GM23248 (cell line): Measurements from ENCODE around the gene FTO. TPM values are rescaled to one million over a fixed set of nuclear protein-coding genes. Genes with fewer than 3 reads are reported as not detected.
"Not testable (repeated sequence)": the region's sequence is repeated elsewhere in the genome, so short reads cannot be mapped to it uniquely, and the experiment has no call there.

Experiments used
- DNase-seq: peaks from one replicate; pipeline ENCODE4 v3.0.0-alpha.2; 2015
- H2AFZ ChIP-seq: fragments of 200-600 bp; sonication (generic); 2 replicates; pipeline ENCODE4 v1.6.1; 2016; ENCODE audit warnings: antibody characterized with exemption
- H3F3A ChIP-seq: fragments of 200-600 bp; sonication (generic); 2 replicates; pipeline ENCODE4 v1.6.1; 2016; ENCODE audit warnings: mild to moderate bottlenecking, antibody characterized with exemption, mixed run types; ENCODE audit not compliant: insufficient read depth
- H3K27ac ChIP-seq: fragments of 200-600 bp; sonication (generic); 2 replicates; pipeline ENCODE4 v1.5.1; 2016; ENCODE audit warnings: mild to moderate bottlenecking
- H3K27me3 ChIP-seq: fragments of 200-600 bp; sonication (generic); replicated peaks from 2 replicates; pipeline ENCODE4 v1.6.1; 2016; ENCODE audit warnings: mild to moderate bottlenecking; ENCODE audit not compliant: insufficient read depth
- H3K36me3 ChIP-seq: fragments of 200-600 bp; sonication (generic); 2 replicates; pipeline ENCODE4 v1.6.1; 2016; ENCODE audit warnings: low read depth, mild to moderate bottlenecking
- H3K4me1 ChIP-seq: fragments of 200-600 bp; sonication (generic); 2 replicates; pipeline ENCODE4 v1.6.1; 2016; ENCODE audit warnings: mild to moderate bottlenecking; ENCODE audit not compliant: insufficient read depth
- H3K4me2 ChIP-seq: fragments of 200-600 bp; sonication (generic); one replicate; pipeline ENCODE4 v1.6.1; 2016; ENCODE audit warnings: mild to moderate bottlenecking; ENCODE audit not compliant: unreplicated experiment
- H3K4me3 ChIP-seq: fragments of 200-600 bp; sonication (generic); 2 replicates; pipeline ENCODE4 v1.5.1; 2016; ENCODE audit warnings: mild to moderate bottlenecking
- H3K79me2 ChIP-seq: fragments of 200-600 bp; sonication (generic); 2 replicates; pipeline ENCODE4 v1.6.1; 2016; ENCODE audit warnings: mild to moderate bottlenecking; ENCODE audit not compliant: insufficient read depth
- H3K9ac ChIP-seq: fragments of 200-600 bp; sonication (generic); 2 replicates; pipeline ENCODE4 v1.6.1; 2016; ENCODE audit warnings: mild to moderate bottlenecking
- H3K9me2 ChIP-seq: fragments of 200-600 bp; sonication (generic); 2 replicates; pipeline ENCODE4 v1.6.1; 2016; ENCODE audit warnings: mixed run types, mild to moderate bottlenecking, moderate library complexity; ENCODE audit not compliant: insufficient read depth
- H3K9me3 ChIP-seq: fragments of 200-600 bp; sonication (generic); one replicate; pipeline ENCODE4 v1.6.1; 2017; ENCODE audit warnings: low read depth
- H4K20me1 ChIP-seq: fragments of 200-600 bp; sonication (generic); 2 replicates; pipeline ENCODE4 v1.6.0; 2016; ENCODE audit not compliant: insufficient read depth
- EZH2 ChIP-seq: fragments of 200-600 bp; sonication (generic); IDR thresholded peaks from 2 replicates; pipeline ENCODE4 v1.6.1; 2018; ENCODE audit warnings: antibody characterized with exemption, mild to moderate bottlenecking; ENCODE audit not compliant: insufficient read depth, poor library complexity, severe bottlenecking
- EZH2phosphoT487 ChIP-seq: fragments of 200-600 bp; sonication (generic); IDR thresholded peaks from 2 replicates; pipeline ENCODE4 v1.6.1; 2018; ENCODE audit warnings: antibody characterized with exemption, moderate library complexity, mild to moderate bottlenecking, low read depth; ENCODE audit not compliant: insufficient read depth
- WGBS, 2 experiments: methylation state at CpG; one replicate each; pipeline ENCODE4 v1.1.6; 2015 to 2017; ENCODE audit warnings: low lambda C conversion rate in 2 of 2, low coverage in 1 of 2; ENCODE audit errors: missing lambda C conversion rate in 2 of 2; 5-methylcytosine and 5-hydroxymethylcytosine counted together
- in situ Hi-C: fragments of 300-500 bp; cut with MboI; formaldehyde crosslinking; loops from 2 replicates; pipeline ENCODE4 v1.15.0; 2020
- polyA plus RNA-seq: library from polyadenylated mRNA; unstranded; fragments of >200 nt; fragmentation: Nextera tagmentation; extraction: Ambion mirVana; gene quantifications from 2 replicates; pipeline ENCODE4 v1.2.1, GENCODE V29; 2016
- total RNA-seq: library from RNA; depleted of rRNA; stranded (reverse); fragments of >200 nt; shearing (Covaris generic); gene quantifications from 2 replicates; pipeline ENCODE4 v1.2.3, GENCODE V29; 2014

Gene FTO
- total and polyA plus RNA-seq, 2 experiments from 2014 or later = 85.3 to 99.2 TPM

- no peaks in the 10 kb centered on the region for H3K36me3 ChIP-seq
- H3K79me2 ChIP-seq = 0 out of 2 replicates have a peak, but pooled peaks cover 7% of the 10 kb centered on the region
- no peak overlapping the region for H3K9ac ChIP-seq
- in situ Hi-C loops = no loop called here
- no peak overlapping the region for H3K27ac ChIP-seq
- H3F3A ChIP-seq = 0 out of 2 replicates have a peak, but pooled peaks cover 11% of the 10 kb centered on the region
- H3K9me3 ChIP-seq = no peaks in the 10 kb centered on the region
- no peaks in the 10 kb centered on the region for H3K9me2 ChIP-seq
- no peak overlapping the region for H3K4me2 ChIP-seq
- no peaks in the 10 kb centered on the region for H3K27me3 ChIP-seq
- 35 to 41% methylated on average over 1 of the region's 1 CpG for WGBS, 2 experiments
- no peak overlapping the region for H3K4me3 ChIP-seq
- DNase-seq = no peak
- no peak overlapping the region for H2AFZ ChIP-seq
- H4K20me1 ChIP-seq = no peaks in the 10 kb centered on the region
- peaks cover 13% of the 10 kb centered on the region for H3K4me1 ChIP-seq
- TF ChIP-seq EZH2phosphoT487 (no peak), EZH2 (no peak)
Observed at GRCh38 chr16:53678155-53678554, 25.8 kb upstream of the FTO start.

GRCh38 chr16:53678756-53679343 lies 25.1 kb upstream of the FTO start:
- Histone ChIP-seq H2AFZ (no peak overlapping the region), H3K36me3 (no peaks in the 10 kb centered on the region), H3K9me3 (no peaks in the 10 kb centered on the region), H4K20me1 (no peaks in the 10 kb centered on the region), H3K4me1 (peaks cover 13% of the 10 kb centered on the region), H3K4me3 (no peak overlapping the region), H3K9ac (no peak overlapping the region), H3K79me2 (0 out of 2 replicates have a peak, but pooled peaks cover 7% of the 10 kb centered on the region), H3K4me2 (no peak overlapping the region), H3K9me2 (no peaks in the 10 kb centered on the region), H3F3A (0 out of 2 replicates have a peak, but pooled peaks cover 11% of the 10 kb centered on the region), H3K27me3 (no peaks in the 10 kb centered on the region), H3K27ac (no peak overlapping the region)
- peak; percentile 28 for DNase-seq
- TF ChIP-seq EZH2phosphoT487 (no peak), EZH2 (no peak)
- in situ Hi-C loops = no loop called here

GRCh38 chr16:53680756-53681155 lies 23.2 kb upstream of the FTO start:
- no peaks in the 10 kb centered on the region for H3K27me3 ChIP-seq
- in situ Hi-C loops = no loop called here
- no peak overlapping the region for H3K27ac ChIP-seq
- no peaks in the 10 kb centered on the region for H3K9me3 ChIP-seq
- no peak overlapping the region for H3K4me3 ChIP-seq
- TF ChIP-seq EZH2phosphoT487 = no peak
- no peak for TF ChIP-seq EZH2
- 0 out of 2 replicates have a peak, but pooled peaks cover 11% of the 10 kb centered on the region for H3F3A ChIP-seq
- H3K9ac ChIP-seq = no peak overlapping the region
- 96 to 97% methylated on average over 2 of the region's 2 CpGs for WGBS, 2 experiments
- H3K4me2 ChIP-seq = no peak overlapping the region
- no peak overlapping the region for H2AFZ ChIP-seq
- DNase-seq = no peak
- H3K4me1 ChIP-seq = peaks cover 13% of the 10 kb centered on the region
- H4K20me1 ChIP-seq = no peaks in the 10 kb centered on the region
- no peaks in the 10 kb centered on the region for H3K9me2 ChIP-seq
- 0 out of 2 replicates have a peak, but pooled peaks cover 7% of the 10 kb centered on the region for H3K79me2 ChIP-seq
- H3K36me3 ChIP-seq = peaks cover 9% of the 10 kb centered on the region

GRCh38 chr16:53681354-53681753 lies 22.6 kb upstream of the FTO start:
- WGBS, 2 experiments = 52 to 55% methylated on average over 2 of the region's 2 CpGs
- H3K4me2 ChIP-seq = no peak overlapping the region
- H3K36me3 ChIP-seq = peaks cover 13% of the 10 kb centered on the region
- no peaks in the 10 kb centered on the region for H3K27me3 ChIP-seq
- H3K9me2 ChIP-seq = no peaks in the 10 kb centered on the region
- H2AFZ ChIP-seq = no peak overlapping the region
- H3K9me3 ChIP-seq = no peaks in the 10 kb centered on the region
- 0 out of 2 replicates have a peak, but pooled peaks cover 7% of the 10 kb centered on the region for H3K79me2 ChIP-seq
- H3F3A ChIP-seq = 0 out of 2 replicates have a peak, but pooled peaks cover 11% of the 10 kb centered on the region
- H3K27ac ChIP-seq = no peak overlapping the region
- no peak overlapping the region for H3K9ac ChIP-seq
- peaks cover 13% of the 10 kb centered on the region for H3K4me1 ChIP-seq
- H4K20me1 ChIP-seq = no peaks in the 10 kb centered on the region
- H3K4me3 ChIP-seq = no peak overlapping the region
- DNase-seq = no peak
- in situ Hi-C loops = no loop called here
- TF ChIP-seq EZH2phosphoT487 (no peak), EZH2 (no peak)

GRCh38 chr16:53685334-53685733 lies 18.6 kb upstream of the FTO start:
- in situ Hi-C loops, H3K4me2 ChIP-seq, H2AFZ ChIP-seq, H3K79me2 ChIP-seq, H3K9me3 ChIP-seq, H3K9ac ChIP-seq, H4K20me1 ChIP-seq, H3K27ac ChIP-seq, DNase-seq, H3K4me3 ChIP-seq, H3K9me2 ChIP-seq, H3K27me3 ChIP-seq: not testable (repeated sequence)
- Histone ChIP-seq H3K4me1 (peaks cover 10% of the 10 kb centered on the region), H3K36me3 (peaks cover 23% of the 10 kb centered on the region), H3F3A (peaks cover 17% of the 10 kb centered on the region; the same call in 1 of the 2 replicates)
- 95 to 99% methylated on average over 3 of the region's 3 CpGs for WGBS, 2 experiments
